ENCODE measurements around the gene RIMS1.

The RIMS1 gene

GRCh38 chr6:71887744-71888230 lies 1.4 kb downstream of the RIMS1 start:
- no peaks in the 10 kb centered on the region for H3K9me2 ChIP-seq (replicated peaks; ENCODE audit: insufficient read depth, low read length)
- H3K27me3 ChIP-seq (ENCODE audit: low read length): no peaks in the 10 kb centered on the region
- TF ChIP-seq EZH2phosphoT487 (conservative IDR thresholded peaks at IDR 0.05; ENCODE audit: low read length): no peak
- TF ChIP-seq CTCF (IDR thresholded peaks at IDR 0.05; ENCODE audit: insufficient read depth, low read length, poor library complexity, severe bottlenecking): no peak
- no peaks in the 10 kb centered on the region for H3K79me2 ChIP-seq (ENCODE audit: insufficient read depth, low read length)
- no peak overlapping the region for H3K4me2 ChIP-seq (ENCODE audit: low read depth, low read length, poor library complexity, severe bottlenecking)
- H3K9me3 ChIP-seq (ENCODE audit: insufficient read depth, low read length): no peaks in the 10 kb centered on the region
- no peak overlapping the region for H3K27ac ChIP-seq (ENCODE audit: low read depth, low read length)
- H2AFZ ChIP-seq (ENCODE audit: low read depth, low read length, severe bottlenecking): no peak overlapping the region
- no peaks in the 10 kb centered on the region for H3F3A ChIP-seq (ENCODE audit: insufficient read depth)
- H3K4me3 ChIP-seq (ENCODE audit: insufficient read depth, low read length, poor library complexity, severe bottlenecking): no peak overlapping the region
- no peaks in the 10 kb centered on the region for H3K36me3 ChIP-seq (ENCODE audit: low read length)
- no peak overlapping the region for H3K9ac ChIP-seq (ENCODE audit: low read length)
- no peaks in the 10 kb centered on the region for H4K20me1 ChIP-seq (ENCODE audit: low read depth, low read length)

GRCh38 chr6:71888756-71889340 lies 2.5 kb downstream of the RIMS1 start:
- Histone ChIP-seq H3K27ac (ENCODE audit: low read depth, low read length) (no peak overlapping the region), H4K20me1 (ENCODE audit: low read depth, low read length) (no peaks in the 10 kb centered on the region), H2AFZ (ENCODE audit: low read depth, low read length, severe bottlenecking) (no peak overlapping the region), H3K9ac (ENCODE audit: low read length) (no peak overlapping the region), H3K36me3 (ENCODE audit: low read length) (no peaks in the 10 kb centered on the region), H3K9me2 (replicated peaks; ENCODE audit: insufficient read depth, low read length) (no peaks in the 10 kb centered on the region), H3F3A (ENCODE audit: insufficient read depth) (no peaks in the 10 kb centered on the region), H3K79me2 (ENCODE audit: insufficient read depth, low read length) (no peaks in the 10 kb centered on the region), H3K27me3 (ENCODE audit: low read length) (no peaks in the 10 kb centered on the region), H3K4me3 (ENCODE audit: insufficient read depth, low read length, poor library complexity, severe bottlenecking) (no peak overlapping the region), H3K9me3 (ENCODE audit: insufficient read depth, low read length) (no peaks in the 10 kb centered on the region), H3K4me2 (ENCODE audit: low read depth, low read length, poor library complexity, severe bottlenecking) (no peak overlapping the region)
- TF ChIP-seq CTCF (IDR thresholded peaks at IDR 0.05; ENCODE audit: insufficient read depth, low read length, poor library complexity, severe bottlenecking): no peak
- TF ChIP-seq EZH2phosphoT487 (conservative IDR thresholded peaks at IDR 0.05; ENCODE audit: low read length): no peak

- Histone ChIP-seq H3K4me2 (ENCODE audit: low read depth, low read length, poor library complexity, severe bottlenecking) (no peak overlapping the region), H3K9me3 (ENCODE audit: insufficient read depth, low read length) (no peaks in the 10 kb centered on the region), H3K9me2 (replicated peaks; ENCODE audit: insufficient read depth, low read length) (no peaks in the 10 kb centered on the region), H3K27ac (ENCODE audit: low read depth, low read length) (no peak overlapping the region), H2AFZ (ENCODE audit: low read depth, low read length, severe bottlenecking) (no peak overlapping the region), H4K20me1 (ENCODE audit: low read depth, low read length) (no peaks in the 10 kb centered on the region), H3K9ac (ENCODE audit: low read length) (no peak overlapping the region), H3K79me2 (ENCODE audit: insufficient read depth, low read length) (no peaks in the 10 kb centered on the region), H3K27me3 (ENCODE audit: low read length) (no peaks in the 10 kb centered on the region), H3K4me3 (ENCODE audit: insufficient read depth, low read length, poor library complexity, severe bottlenecking) (no peak overlapping the region), H3F3A (ENCODE audit: insufficient read depth) (no peaks in the 10 kb centered on the region), H3K36me3 (ENCODE audit: low read length) (no peaks in the 10 kb centered on the region)
- TF ChIP-seq CTCF (IDR thresholded peaks at IDR 0.05; ENCODE audit: insufficient read depth, low read length, poor library complexity, severe bottlenecking) (no peak), EZH2phosphoT487 (conservative IDR thresholded peaks at IDR 0.05; ENCODE audit: low read length) (no peak)
Observed at GRCh38 chr6:71889366-71889765, 3.0 kb downstream of the RIMS1 start.

All from SU-DHL-6 (cell line).